Measurements from ENCODE around the gene EPHA8.

EPHA8 gene

GRCh38 chr1:22562584-22563583 is at the start of gene EPHA8:
EPHA8 (plus strand) TSS chr1:22563489; CDS start chr1:22563636, 147 bp downstream.
- DNase-seq (ENCODE audit: low read depth) = no peak

- no peak for DNase-seq (ENCODE audit: low read depth)
Measured at GRCh38 chr1:22516906-22517571, 46.2 kb upstream of the EPHA8 start.

- DNase-seq (ENCODE audit: low read depth) = no peak
Measured at GRCh38 chr1:22517956-22518355, 45.3 kb upstream of the EPHA8 start.

- DNase-seq (ENCODE audit: low read depth) = no peak
Measured at GRCh38 chr1:22518379-22518778, 44.9 kb upstream of the EPHA8 start.

- no peak for DNase-seq (ENCODE audit: low read depth)
Measured at GRCh38 chr1:22520871-22521270, 42.4 kb upstream of the EPHA8 start.

GRCh38 chr1:22521692-22522091 is 41.6 kb upstream of the EPHA8 start:
- DNase-seq (ENCODE audit: low read depth) = no peak

GRCh38 chr1:22522221-22522743 is 41.0 kb upstream of the EPHA8 start:
- no peak for DNase-seq (ENCODE audit: low read depth)

- no peak for DNase-seq (ENCODE audit: low read depth)
Measured at GRCh38 chr1:22524481-22524880, 38.8 kb upstream of the EPHA8 start.

- no peak for DNase-seq (ENCODE audit: low read depth)
Measured at GRCh38 chr1:22525211-22525610, 38.1 kb upstream of the EPHA8 start.

- DNase-seq (ENCODE audit: low read depth) = no peak
Measured at GRCh38 chr1:22525646-22526045, 37.6 kb upstream of the EPHA8 start.

GRCh38 chr1:22526098-22526497 is 37.2 kb upstream of the EPHA8 start:
- no peak for DNase-seq (ENCODE audit: low read depth)

- no peak for DNase-seq (ENCODE audit: low read depth)
Measured at GRCh38 chr1:22526677-22527076, 36.6 kb upstream of the EPHA8 start.

GRCh38 chr1:22527122-22527521 is 36.2 kb upstream of the EPHA8 start:
- no peak for DNase-seq (ENCODE audit: low read depth)

GRCh38 chr1:22527555-22528296 is 35.6 kb upstream of the EPHA8 start:
- peak; percentile 24 for DNase-seq (ENCODE audit: low read depth)

- no peak for DNase-seq (ENCODE audit: low read depth)
Measured at GRCh38 chr1:22528451-22528850, 34.8 kb upstream of the EPHA8 start.

- DNase-seq (ENCODE audit: low read depth) = peak; percentile 70
Measured at GRCh38 chr1:22529901-22530621, 33.2 kb upstream of the EPHA8 start.

GRCh38 chr1:22530715-22531114 is 32.6 kb upstream of the EPHA8 start:
- DNase-seq (ENCODE audit: low read depth) = no peak

- no peak for DNase-seq (ENCODE audit: low read depth)
Measured at GRCh38 chr1:22531251-22531650, 32.0 kb upstream of the EPHA8 start.

GRCh38 chr1:22533244-22533895 is 29.9 kb upstream of the EPHA8 start:
- DNase-seq (ENCODE audit: low read depth) = no peak

GRCh38 chr1:22534951-22535350 is 28.3 kb upstream of the EPHA8 start:
- DNase-seq (ENCODE audit: low read depth) = no peak

GRCh38 chr1:22535399-22535798 is 27.9 kb upstream of the EPHA8 start:
- DNase-seq (ENCODE audit: low read depth) = no peak
